HG03558 (cell line): ENCODE data around the gene COL13A1.

Experiments
- ATAC-seq: cut with Tn5 transposase; IDR thresholded peaks from one replicate; pipeline ENCODE4 v1.9.1; 2021; ENCODE audit warnings: moderate number of reproducible peaks; ENCODE audit not compliant: unreplicated experiment; ENCODE audit errors: extremely low read depth

The COL13A1 gene

DNA sequence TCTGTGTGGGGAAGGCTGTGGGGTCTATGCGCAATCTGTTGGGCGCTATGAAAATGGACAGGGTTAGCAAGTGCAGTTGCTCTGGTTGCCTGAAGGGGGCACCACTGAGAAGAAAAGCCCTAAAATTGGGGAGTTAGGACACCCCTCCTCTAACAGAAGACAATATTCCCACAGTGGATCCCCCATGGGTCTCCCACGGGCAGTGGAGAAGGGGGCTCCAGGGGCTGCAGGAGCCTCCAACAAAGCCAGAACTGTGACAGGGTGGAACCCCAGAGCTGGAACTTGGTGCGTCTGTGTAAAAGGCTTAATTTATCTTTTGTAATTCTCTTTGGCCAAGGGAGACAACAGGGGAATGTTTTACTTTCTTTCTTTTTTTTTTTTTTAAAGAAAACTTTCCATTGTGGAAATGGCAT is 12.5 kb upstream of the COL13A1 start:
- no peak for ATAC-seq

DNA sequence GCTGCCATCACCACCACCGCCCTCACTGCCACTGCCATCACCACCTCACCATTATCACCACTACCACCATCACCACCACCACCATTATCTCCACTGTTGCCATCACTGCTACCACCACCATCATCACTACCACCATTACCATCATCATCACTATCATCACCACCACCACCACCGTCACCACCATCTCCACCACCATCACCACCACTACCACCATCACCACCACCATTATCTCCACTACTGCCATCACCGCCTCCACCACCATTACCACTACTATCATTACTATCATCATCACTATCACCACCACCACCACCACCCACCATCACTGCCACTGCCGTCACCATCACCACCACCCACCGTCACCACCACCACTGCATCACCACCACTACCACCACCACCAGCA is 9.9 kb upstream of the COL13A1 start:
- no peak for ATAC-seq

DNA sequence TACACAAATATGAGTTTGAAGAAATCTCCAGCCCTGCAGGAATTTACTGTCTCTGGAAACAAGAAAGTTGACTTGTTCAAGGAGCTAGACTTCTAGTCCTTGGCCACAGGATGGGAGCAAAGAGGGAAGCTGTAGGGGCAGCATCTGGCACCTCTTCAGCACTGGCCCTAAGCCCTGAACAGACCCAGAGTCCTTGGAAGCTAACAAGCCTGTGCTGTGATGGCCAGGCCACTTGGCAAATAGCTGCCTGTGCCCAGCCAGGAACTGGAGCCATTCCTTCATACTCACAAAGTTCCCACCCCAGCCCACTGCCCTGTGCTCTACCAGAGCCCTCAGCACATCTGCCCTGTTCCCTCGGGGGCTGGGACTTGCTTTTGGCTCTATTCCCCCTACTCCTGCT is 9.4 kb upstream of the COL13A1 start:
- no peak for ATAC-seq

DNA sequence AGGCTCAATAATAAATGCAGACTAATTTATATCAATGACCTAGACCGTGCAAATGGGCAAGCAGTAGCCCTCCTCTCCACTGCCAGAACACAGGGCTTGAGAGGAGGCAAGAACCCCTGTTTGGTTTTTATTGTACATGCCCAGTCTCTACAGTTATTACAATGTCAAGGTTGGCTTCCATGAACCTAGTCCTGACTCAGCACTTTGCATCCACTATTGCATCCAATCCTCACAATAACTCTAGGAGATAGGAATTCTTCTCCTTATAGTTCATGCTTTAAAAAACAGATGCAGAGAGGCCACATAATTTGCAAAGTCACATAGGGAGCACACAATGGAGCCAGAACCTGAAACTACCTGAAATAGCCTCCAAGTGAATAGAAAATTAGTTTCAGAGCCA is 7.0 kb upstream of the COL13A1 start:
- ATAC-seq = no peak

DNA sequence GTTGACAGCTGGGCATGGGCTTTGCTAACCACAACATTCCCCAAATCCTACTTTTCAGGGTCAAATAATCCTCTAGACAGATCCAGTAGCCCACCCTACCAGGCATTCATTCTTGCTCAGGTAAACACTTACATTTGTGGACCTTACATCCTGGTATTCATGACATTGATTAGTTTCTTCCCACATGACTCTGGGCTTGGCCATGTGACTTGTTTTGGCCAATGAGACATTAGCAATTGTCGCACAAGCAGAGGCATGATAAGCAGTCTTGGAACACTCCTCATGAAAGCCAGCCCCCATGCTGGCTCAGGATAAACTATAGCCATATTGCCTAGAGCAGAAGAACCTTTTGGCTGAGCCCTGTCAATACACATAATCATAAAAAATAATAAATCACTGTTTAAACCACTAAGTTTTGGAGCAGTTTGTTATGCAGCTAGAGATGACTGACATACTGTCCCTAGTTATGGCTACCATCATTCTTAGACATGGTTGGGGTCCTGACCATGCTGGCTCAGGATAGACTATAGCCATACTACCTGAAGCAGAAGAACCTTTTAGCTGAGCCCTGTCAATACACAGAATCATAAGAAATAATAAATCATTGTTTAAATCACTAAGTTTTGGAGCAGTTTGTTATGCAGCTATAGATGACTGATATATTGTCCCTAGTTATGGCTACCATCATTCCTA is 6.3 kb upstream of the COL13A1 start:
- no peak for ATAC-seq

DNA sequence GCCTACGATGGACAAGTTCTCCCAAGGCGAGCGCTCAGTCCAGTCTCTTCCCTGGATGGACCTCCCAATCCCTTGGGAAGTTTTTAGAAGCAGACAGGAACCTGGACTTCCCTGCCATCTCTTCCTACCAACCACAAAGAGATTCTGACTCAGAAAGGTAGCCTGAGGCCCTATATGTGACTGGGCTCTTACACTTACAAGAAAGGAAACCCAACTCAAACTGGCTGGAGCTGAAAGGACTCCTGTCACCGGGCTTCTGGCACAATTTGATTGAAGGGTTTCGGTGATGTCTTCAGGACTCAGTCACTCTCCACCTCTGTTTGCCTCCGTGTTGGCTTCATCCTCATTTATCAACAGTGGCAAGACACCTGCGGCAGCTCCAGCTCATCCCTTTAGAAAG is 3.7 kb upstream of the COL13A1 start:
- no peak for ATAC-seq

DNA sequence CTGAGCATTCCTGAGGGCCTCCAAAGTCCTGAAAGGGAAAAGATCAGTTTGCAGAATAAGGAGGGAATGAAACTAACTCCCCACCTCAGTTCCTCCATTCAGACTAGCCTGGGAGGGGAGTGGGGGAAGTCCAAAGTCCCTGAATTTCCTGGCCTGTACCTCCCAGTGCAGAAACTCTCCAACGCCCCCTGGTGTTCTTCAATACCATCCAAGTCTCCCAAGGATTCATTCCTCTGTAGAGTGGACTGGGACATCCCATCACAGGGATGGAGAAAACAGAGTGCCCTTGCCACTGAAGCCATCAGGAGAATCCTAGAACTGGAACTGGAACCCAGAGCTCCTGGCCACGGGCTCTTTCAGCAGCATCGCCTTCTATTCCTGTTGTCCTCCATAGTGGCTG is 1.6 kb upstream of the COL13A1 start:
- no peak for ATAC-seq

DNA sequence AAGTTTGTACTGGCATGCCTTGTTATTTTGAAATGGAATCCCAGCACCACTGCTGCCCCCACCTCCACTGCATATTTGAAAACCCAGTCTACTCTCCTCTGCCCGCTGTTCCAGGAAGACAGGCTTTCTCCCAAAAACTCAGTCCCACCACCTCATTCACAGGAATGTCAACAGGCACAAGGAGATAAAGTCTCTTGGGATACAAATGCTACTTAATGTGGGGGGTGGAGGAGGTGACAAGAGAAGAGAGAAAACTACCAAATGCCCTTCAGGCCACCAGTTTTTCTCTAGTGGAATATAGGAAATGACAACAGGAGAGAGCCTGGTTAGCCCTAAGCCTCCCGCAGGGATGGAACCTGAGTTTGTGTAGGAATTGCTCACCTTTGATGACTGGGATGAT is 1.0 kb upstream of the COL13A1 start:
- ATAC-seq = no peak

DNA sequence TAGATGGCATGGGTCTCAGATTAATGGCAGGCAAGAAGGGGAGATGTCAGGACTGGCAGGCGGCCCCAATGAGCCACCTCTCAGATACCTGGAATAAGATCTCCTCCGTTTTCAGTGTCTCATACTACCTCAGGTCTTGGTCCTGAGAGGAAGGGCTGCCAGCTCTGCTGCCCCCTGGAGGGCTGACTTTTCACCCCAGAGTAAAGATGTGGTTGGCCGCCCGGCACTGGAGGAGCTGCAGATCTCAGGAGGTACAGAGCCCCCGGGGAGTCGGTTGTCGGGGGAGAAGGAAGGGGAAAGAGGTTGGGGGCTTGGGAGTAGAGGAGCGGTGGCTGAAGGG is 642 bp upstream of the COL13A1 start:
- no peak for ATAC-seq

DNA sequence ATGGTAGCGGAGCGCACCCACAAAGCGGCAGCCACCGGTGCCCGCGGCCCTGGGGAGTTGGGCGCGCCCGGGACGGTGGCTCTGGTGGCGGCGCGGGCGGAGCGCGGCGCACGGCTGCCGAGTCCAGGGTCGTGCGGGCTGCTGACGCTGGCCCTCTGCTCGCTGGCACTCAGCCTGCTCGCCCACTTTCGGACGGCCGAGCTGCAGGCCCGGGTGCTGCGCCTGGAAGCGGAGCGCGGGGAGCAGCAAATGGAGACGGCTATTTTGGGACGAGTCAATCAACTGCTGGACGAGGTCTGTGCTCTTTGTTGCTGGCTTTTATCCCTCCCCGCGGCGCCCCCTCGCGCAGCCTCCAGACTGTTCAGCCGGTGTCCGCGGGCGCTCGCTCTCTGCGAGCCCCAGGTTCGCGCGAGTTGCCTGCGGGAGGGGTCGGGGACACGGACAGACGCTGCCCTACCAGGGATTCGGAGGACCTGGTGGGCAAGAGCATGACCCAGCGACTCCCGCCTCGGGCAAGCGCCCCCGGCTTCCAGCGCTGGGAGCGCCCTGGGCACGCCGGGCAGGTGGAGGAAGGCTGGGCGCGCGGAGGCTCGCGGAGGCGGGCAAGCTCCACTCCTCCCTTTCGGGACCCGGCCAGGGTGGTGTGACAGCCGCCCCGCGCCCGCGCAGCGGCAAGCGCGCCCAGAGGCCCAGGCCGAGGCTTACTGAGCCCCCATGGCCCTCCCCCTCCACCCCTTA is 887 bp downstream of the COL13A1 start:
- ATAC-seq = no peak

DNA sequence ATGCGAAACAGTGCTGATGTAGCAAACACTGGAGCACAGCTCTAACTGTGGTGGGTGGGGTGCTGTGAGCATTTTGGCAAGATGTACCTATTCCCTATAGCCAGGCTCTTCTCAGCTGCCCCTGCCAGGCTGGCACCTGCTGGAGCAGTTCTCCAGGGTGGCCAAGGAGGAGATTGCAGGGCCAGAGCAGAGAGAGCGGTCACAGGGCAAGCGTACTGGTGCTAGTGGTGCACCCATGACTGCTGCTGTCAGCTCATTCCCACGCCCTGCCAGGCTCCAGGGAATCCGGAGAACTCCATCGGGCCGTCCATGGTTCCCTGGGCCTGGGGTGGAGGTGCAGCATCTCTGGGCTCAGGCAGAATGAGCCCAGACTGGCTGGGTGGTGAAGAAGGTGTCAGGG is 2.1 kb downstream of the COL13A1 start:
- no peak for ATAC-seq

DNA sequence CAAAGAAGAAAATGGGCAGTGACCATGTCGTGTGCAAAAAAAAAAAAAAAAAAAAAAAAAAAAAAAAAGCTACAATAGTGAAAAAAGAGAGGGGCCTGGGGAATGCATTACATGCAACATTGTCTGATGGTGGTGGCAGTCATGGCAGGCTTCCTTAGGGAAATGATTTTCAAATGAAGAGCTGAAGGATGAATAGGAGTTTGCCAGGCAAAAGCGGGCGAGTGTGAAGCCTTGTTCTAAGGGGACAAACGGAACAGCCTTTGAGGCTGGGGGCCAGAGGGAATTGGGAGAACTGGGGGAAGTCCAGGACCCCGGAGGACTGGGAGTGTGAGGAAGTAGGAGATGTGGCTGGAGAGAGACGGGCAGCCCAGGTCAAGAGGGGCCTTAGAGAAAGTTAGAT is 3.1 kb downstream of the COL13A1 start:
- no peak for ATAC-seq

DNA sequence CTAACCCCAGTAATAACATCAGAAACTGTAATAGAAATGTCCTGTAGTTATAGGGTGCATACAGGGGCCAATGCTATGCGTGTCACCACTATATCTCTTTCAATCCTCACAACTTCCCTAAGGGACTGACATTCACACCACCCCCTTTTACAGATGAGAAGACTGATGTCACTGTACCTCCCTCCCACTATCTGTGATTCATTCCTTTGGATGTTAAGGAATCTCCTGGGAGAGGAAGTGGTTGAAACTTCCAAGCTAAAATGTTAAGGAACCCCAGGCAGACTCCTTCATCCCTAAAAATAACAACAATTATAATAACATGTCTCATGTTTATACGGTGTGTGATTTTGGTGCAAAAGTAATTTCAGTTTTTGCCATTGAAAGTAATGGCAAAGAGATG is 5.4 kb downstream of the COL13A1 start:
- no peak for ATAC-seq

DNA sequence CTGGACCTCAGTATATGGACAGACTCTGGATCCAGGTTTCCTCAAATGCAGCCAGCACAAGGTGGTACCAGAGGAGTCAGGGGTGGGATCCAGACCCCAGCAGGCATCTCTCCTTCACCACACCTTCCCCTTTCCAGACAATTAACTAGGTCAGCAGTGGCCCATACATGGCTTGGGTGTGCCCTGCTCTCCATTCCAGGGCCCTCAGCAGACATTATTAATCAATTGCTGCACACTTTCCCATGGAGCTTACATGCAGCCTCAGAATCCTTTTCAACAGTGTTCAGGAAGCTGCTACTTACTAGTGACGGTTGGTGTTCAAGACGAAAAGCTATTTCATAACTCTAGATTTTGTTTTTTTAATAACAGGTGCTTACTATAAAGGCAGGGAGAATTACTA is 6.0 kb downstream of the COL13A1 start:
- no peak for ATAC-seq

DNA sequence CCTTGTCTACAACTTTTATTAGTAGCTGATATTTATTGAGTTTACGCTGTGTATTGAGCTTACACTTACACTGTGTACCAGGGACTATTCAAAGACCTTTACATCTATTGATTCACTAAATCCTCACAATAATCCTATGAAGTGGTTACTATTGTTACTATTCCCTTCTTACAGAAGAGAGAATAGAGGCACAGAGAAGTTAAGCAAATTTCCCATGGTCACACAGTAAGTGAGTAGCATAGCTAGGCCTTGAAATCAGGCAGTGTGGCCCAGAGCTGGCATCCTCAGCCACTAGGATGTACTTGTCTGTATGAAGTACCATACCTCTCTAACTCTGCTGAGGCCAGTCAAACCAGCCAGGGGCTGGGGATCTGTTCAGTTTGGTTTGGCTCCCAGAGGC is 7.6 kb downstream of the COL13A1 start:
- no peak for ATAC-seq

DNA sequence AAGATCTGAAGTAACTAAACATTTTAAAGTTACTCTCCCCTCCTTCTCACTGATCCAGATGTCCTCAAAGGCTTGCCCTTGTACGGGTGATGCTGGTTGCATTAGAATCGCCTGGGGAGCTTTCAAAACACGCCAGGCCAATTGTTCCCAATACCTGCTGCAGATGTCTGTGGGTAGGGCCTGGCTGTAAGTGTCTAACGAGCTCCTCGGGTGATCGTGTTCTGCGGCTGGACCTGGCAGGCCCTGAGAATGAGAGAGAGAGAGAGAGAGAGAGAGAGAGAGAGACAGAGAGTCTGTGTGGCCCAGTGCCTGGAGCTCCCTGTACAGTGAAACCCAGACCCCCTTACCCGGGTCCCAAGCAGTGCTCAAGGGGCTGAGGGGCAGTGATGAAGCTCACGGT is 8.4 kb downstream of the COL13A1 start:
- no peak for ATAC-seq

DNA sequence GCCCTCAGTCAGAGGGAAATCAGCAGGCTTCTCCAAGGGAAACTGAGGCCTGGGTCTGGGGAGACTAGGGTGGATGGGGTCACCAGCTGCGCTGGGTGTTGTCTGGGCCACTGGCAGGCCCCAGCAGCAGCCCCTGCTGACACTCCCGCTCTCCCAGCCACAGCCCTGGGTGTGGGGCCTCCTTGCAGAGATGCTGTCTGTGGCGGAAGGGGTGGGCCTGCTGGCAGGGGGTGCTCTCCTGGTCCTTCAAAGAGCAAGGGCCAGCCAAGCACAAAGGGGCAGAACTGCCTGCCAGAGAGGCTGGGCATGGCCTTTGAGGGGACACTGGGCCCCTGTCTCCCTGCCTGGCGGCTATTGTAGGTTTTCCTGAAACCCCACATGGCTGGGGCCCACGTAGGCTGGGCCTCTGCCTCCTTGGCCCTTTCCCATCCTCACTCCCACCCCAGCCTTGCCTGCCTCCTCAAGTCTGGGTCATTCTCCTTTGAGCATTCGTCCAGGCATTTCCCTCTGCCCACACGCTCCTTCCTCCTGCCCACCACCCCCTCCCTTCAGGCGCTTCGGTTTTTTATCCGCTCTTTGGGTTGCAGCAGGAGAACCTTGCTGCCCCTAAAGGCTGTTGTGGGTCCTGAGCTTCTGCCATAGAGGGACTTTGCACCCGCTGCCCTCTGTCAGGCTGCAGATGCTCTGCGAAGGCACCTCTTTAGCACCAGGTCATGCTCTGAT is 9.1 kb downstream of the COL13A1 start:
- ATAC-seq = no peak

DNA sequence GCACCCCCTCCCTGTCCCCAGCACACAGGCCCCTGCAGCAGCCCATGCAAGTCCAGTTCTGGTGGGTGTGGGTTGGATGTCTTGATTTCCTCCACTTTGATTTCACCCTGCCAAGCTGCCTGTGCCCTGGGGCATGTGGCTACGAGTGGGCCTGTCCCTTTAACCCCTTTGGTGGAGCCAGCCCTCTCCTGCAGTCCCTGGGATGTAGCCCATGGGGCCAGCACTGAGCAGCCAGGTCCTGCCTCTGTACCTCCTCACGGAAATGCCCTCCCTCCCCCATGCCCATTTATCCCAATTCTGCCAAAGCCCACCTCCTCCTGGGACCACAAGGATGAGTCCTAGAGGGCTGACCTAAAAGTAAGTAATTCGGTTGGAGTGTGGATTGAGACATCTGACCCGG is 11.9 kb downstream of the COL13A1 start:
- no peak for ATAC-seq

DNA sequence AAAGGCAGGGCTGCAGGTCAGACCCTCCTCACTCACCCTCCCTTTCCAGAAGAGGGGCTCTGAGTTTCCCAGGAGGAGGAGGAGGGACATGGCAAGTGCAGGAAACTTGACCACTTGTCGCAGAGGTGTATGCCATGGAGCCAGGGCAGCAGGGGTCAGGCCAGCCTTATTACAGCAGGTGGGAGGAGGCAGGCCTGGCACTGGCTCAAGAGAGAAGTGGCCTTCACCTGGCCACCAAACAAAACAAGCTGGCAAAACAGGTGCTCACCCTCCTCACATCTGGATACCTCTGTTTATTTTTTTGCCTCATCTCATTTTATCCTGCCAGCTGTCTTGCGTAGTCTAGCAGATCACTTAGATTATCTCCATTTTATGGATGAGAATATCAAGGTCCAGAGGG is 12.5 kb downstream of the COL13A1 start:
- no peak for ATAC-seq

DNA sequence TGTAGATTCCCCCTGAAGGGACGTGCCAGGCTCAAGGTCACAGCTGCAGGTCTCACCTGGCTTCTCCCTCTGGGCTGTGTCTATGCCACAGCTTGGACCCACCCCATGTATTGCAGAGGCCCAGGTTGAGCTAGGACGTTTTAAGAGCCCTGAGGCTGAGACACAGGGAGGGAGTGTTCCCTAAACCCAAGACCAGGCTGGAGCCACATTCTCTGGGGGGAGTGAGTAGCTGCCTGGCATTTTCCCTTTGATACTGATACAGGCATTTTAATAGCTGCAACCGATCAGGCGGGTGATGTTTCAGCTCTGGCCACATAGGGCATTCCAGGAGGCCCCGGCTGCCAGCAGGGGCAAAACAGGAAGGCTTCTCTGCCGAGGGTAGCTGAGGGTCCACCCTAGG is 13.4 kb downstream of the COL13A1 start:
- ATAC-seq = no peak

DNA sequence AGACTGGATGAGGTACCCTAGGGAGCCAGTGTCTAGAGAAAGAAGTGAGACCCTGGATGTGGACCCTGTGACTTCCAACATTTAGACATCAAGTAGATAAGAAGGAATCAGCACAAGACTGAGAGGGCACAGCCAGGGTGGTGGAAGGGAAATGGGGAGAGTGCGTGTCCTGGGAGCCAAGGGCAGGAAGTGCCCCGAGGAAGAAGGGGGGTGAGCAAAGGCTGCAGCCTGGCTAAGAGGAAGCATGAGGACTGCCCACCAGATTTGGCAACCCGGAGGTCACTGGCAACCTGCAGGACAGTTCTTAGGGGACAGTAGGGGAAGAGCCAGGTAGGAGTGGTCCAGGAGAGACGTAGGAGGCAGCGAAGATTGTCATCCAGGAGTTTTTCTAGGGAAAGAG is 14.8 kb downstream of the COL13A1 start:
- no peak for ATAC-seq
